ENCODE data around the gene CDKN2B-AS1. TPM values are rescaled to one million over a fixed set of nuclear protein-coding genes. Genes with fewer than 3 reads are reported as not detected.

CDKN2B-AS1 gene
- total and polyA plus RNA-seq, 8 donors: 0.24 to 0.92 (median 0.55) TPM; not detected in 3

DNA sequence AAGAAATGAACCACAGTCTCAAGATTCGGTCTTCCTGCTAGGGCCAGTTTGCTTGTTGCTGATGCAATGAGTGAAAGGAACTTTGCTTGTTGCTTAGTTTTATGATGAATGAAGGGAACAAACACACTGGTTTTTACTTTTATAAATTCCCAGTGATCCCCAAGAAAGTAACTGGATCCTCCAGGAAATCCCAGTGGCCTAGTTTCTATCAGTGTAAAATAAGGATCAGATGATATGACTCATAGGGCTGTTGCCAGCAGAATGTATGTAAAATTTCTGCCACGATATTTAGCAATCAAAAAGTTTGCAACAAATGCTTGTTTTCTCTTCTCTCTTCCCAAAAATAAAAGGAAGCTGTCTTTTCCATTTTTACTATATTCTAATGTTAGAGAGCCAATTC lies 174.7 kb downstream of the CDKN2B-AS1 start:
- ATAC-seq (no peak), FAIRE-seq (no peak), DNase-seq (no peak)
- H3K4me3 ChIP-seq: no peak overlapping the region
- H3K27ac ChIP-seq: no peak overlapping the region
- peaks cover 0 to 4% (median 0%) of the 10 kb centered on the region in 4 donors for H3K27me3 ChIP-seq
- no peaks in the 10 kb centered on the region for H3K36me3 ChIP-seq
- intact Hi-C loops (cut with DNase I): no loop called here
- TF ChIP-seq, protein P1, sequence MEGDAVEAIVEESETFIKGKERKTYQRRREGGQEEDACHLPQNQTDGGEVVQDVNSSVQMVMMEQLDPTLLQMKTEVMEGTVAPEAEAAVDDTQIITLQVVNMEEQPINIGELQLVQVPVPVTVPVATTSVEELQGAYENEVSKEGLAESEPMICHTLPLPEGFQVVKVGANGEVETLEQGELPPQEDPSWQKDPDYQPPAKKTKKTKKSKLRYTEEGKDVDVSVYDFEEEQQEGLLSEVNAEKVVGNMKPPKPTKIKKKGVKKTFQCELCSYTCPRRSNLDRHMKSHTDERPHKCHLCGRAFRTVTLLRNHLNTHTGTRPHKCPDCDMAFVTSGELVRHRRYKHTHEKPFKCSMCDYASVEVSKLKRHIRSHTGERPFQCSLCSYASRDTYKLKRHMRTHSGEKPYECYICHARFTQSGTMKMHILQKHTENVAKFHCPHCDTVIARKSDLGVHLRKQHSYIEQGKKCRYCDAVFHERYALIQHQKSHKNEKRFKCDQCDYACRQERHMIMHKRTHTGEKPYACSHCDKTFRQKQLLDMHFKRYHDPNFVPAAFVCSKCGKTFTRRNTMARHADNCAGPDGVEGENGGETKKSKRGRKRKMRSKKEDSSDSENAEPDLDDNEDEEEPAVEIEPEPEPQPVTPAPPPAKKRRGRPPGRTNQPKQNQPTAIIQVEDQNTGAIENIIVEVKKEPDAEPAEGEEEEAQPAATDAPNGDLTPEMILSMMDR (IDR thresholded peaks at IDR 0.05): no peak
- 70 to 81% methylated on average over 2 of the region's 2 CpGs for WGBS, 2 donors
- no peaks in the 10 kb centered on the region for H3K4me1 ChIP-seq
- H3K9me3 ChIP-seq: no peaks in the 10 kb centered on the region

DNA sequence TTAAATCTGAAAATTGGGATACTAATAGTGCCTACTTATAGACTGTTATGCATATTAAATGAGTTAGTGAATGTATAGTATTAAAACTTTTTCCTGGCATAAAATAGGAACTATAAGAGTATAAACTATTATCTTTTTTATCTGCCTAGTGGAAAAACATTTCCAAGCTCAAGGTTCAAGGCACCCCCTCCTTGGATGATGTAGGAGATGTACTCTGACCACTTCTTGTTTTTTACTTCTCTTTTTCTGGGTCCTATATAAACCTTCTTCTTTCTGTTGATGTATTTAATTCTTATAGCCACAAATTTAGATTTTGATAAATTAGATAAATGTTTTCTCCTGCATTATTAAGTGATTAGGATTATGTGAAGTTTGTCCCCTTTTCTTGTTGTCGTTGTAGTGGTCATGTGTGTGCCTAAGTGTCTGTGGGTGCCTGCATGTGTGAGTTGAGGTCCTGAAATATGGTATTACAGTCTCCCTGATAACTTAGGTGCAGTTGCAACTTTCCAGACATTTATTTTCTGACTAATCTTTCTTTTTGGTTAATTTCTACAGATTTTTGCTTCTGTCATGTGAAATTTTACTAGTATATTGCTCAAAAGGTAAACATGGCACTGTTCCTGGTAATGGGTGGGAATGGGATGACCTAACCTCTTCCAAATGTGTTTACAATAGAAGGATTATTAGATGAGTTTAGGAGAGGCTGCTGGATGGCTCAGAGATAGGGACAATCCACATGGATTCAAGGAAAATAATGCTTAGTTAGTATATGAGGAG lies 175.3 kb downstream of the CDKN2B-AS1 start:
- H3K27me3 ChIP-seq: peaks cover 0 to 4% (median 0%) of the 10 kb centered on the region in 4 donors
- FAIRE-seq (no peak), DNase-seq (no peak), ATAC-seq (peak in 2 of 4 donors; percentile 43 to 60)
- H3K9me3 ChIP-seq: no peaks in the 10 kb centered on the region
- TF ChIP-seq, protein P1 (IDR thresholded peaks at IDR 0.05): no peak
- intact Hi-C loops (cut with DNase I): loop anchor here in 1 of 3 donors (10.0 kb wide), 1 partner anchor 65 kb away; no protein-coding TSS in a partner anchor
- no peaks in the 10 kb centered on the region for H3K36me3 ChIP-seq
- 68 to 85% methylated on average over 1 of the region's 1 CpG for WGBS, 2 donors
- H3K4me3 ChIP-seq: no peak overlapping the region
- no peak overlapping the region for H3K27ac ChIP-seq
- H3K4me1 ChIP-seq: no peaks in the 10 kb centered on the region

Other genes with a start within 250 kb of the CDKN2B-AS1 start
- gene MTAP, start 192.2 kb upstream of the CDKN2B-AS1 start, total RNA-seq: 10 to 100 TPM; 13.3 to 26.7 (median 18.6) TPM
- gene MTAP, start 192.2 kb upstream of the CDKN2B-AS1 start, polyA plus RNA-seq: 1 to 10 TPM; 4.7 to 6.5 TPM
- gene CDKN2A, start 399 bp upstream of the CDKN2B-AS1 start, total RNA-seq: 1 to 10 TPM in 5 of 6 donors, under 1 TPM in 1; 0.31 to 5.7 (median 2.1) TPM
- gene CDKN2A, start 399 bp upstream of the CDKN2B-AS1 start, polyA plus RNA-seq: 1 to 10 TPM; 2.1 to 4.3 TPM
- 10 to 100 TPM in 1 of 6 donors, 1 to 10 TPM in 4, under 1 TPM in 1; 0.59 to 13.9 (median 2.4) TPM for gene CDKN2B, start 14.5 kb downstream of the CDKN2B-AS1 start, total RNA-seq
- gene CDKN2B, start 14.5 kb downstream of the CDKN2B-AS1 start, polyA plus RNA-seq: 1 to 10 TPM; 1.3 to 2.2 TPM